ENCODE measurements around the gene ATP10A.
A peak's percentile ranks its signal among the peaks of the same experiment; 100 is the strongest.

Gene ATP10A

DNA sequence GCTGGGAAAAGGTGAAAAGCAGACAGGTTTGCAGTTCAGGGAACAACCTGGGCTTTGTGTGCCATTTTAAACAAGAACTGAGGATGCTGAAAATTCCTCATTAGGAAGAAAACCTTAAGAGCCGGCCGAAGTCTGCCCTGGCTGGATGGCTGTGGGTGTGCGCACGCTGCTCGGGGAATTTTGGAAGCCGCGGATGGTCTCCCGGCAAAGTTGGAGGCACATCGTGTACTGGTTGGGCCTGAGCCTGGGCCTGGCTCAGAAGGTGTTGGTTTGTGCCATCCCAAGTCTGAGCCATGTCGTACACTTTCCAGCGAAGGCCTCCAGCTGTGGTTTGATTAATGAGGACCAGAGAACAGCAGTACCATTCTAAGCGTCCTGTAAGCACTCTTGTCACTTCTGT lies 188.2 kb downstream of the ATP10A start:
- Histone ChIP-seq H3K9ac (ENCODE audit: low read length) (no peak overlapping the region), H3K27ac (ENCODE audit: low read depth, low read length) (peak overlapping the region; percentile 17), H3K36me3 (ENCODE audit: insufficient read depth, low read length) (peaks cover 6% of the 10 kb centered on the region)

DNA sequence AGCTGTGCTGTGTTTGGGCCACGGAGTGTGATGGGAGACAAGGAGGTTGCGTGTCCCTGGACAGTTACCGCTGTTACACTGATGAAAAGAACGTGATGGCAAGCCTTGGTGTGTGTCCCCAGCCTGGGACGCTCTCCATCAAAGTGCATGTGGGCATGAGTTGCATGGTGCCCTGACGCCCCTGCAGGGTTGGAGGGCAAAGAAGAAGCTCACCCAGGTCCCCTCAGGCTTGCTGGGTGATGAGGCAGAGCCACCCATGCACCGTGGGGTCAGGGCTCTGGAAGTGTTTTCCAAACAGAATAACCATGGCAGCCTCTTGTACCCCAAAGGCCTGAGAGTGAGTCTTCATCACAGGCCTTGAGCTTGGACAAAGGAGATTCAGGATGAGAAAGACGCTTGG lies 189.2 kb downstream of the ATP10A start:
- Histone ChIP-seq H3K27me3 (ENCODE audit: control insufficient read depth in 1 of 2, insufficient read depth in 2 of 2, low read length in 2 of 2) (no peaks in the 10 kb centered on the region), H3K4me3 (ENCODE audit: low read depth in 1 of 2, low read length in 2 of 2) (no peak overlapping the region), H3K36me3 (ENCODE audit: insufficient read depth, low read length) (no peaks in the 10 kb centered on the region), H3K4me1 (ENCODE audit: insufficient read depth, low read length) (peaks cover 35% of the 10 kb centered on the region), H3K9me3 (ENCODE audit: low read length) (no peaks in the 10 kb centered on the region), H3K27ac (ENCODE audit: low read depth, low read length) (no peak overlapping the region), H3K9ac (ENCODE audit: low read length) (no peak overlapping the region)

More for the DNA sequence above, 188.2 kb downstream of the ATP10A start:
- H3K9me3 ChIP-seq (ENCODE audit: low read length), result no peaks in the 10 kb centered on the region
- peaks cover 25% of the 10 kb centered on the region for H3K4me1 ChIP-seq (ENCODE audit: insufficient read depth, low read length)
- H3K4me3 ChIP-seq (ENCODE audit: low read depth in 1 of 2, low read length in 2 of 2), result no peak overlapping the region
- H3K27me3 ChIP-seq (ENCODE audit: control insufficient read depth in 1 of 2, insufficient read depth in 2 of 2, low read length in 2 of 2), result no peaks in the 10 kb centered on the region

GRCh38 chr15:25673351-25673750 lies 189.8 kb downstream of the ATP10A start:
- Histone ChIP-seq H3K9ac (ENCODE audit: low read length) (no peak overlapping the region), H3K36me3 (ENCODE audit: insufficient read depth, low read length) (no peaks in the 10 kb centered on the region), H3K9me3 (ENCODE audit: low read length) (no peaks in the 10 kb centered on the region), H3K27me3 (ENCODE audit: control insufficient read depth in 1 of 2, insufficient read depth in 2 of 2, low read length in 2 of 2) (no peaks in the 10 kb centered on the region), H3K4me1 (ENCODE audit: insufficient read depth, low read length) (peaks cover 35% of the 10 kb centered on the region), H3K4me3 (ENCODE audit: low read depth in 1 of 2, low read length in 2 of 2) (no peak overlapping the region), H3K27ac (ENCODE audit: low read depth, low read length) (no peak overlapping the region)

DNA sequence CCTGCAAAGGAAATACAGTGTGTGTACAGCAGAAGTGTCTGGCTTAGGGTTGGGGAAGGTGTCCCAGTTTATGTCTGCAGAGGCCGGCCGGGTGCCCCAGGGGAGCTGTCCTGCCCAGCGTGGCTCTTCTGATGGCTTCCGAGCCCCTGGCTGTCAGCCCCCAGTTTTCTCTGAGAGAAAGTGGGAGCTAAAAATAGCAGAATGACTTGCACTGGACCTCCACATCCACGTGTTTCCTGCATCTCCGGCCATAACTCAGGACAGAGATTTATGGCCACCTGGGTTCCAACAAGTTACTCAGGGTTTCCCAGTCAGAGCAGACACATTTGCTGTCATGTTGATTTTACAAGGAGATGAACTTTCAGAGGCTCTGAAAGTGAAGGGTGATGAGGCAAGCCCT lies 192.0 kb downstream of the ATP10A start:
- Histone ChIP-seq H3K36me3 (ENCODE audit: insufficient read depth, low read length) (no peaks in the 10 kb centered on the region), H3K4me3 (ENCODE audit: low read depth in 1 of 2, low read length in 2 of 2) (peak overlapping the region in 1 of 2 donors; percentile 55), H3K9me3 (ENCODE audit: low read length) (no peaks in the 10 kb centered on the region), H3K4me1 (ENCODE audit: insufficient read depth, low read length) (peaks cover 35% of the 10 kb centered on the region), H3K27me3 (ENCODE audit: control insufficient read depth in 1 of 2, insufficient read depth in 2 of 2, low read length in 2 of 2) (no peaks in the 10 kb centered on the region), H3K27ac (ENCODE audit: low read depth, low read length) (no peak overlapping the region), H3K9ac (ENCODE audit: low read length) (peak overlapping the region; percentile 13)

DNA sequence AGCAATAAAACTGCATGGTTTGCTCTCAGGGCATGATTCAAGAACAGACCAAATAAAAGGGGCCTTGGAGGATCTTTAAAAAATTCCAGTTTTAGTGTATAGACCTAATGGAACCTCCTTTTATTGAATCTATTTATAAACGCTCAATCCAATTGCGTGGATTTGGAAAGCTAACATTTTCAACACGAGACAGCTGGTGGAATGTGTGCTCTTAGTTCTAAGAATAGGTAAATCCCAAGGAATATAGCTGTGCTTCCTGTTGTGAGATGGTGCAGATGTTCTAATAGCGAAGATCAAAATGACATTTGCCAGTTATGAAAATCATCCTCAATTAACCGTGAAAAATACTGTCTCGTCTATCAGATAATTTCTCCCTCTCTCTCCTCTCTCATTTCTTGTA lies 192.5 kb downstream of the ATP10A start:
- H3K27ac ChIP-seq (ENCODE audit: low read depth, low read length), result no peak overlapping the region
- peaks cover 35% of the 10 kb centered on the region for H3K4me1 ChIP-seq (ENCODE audit: insufficient read depth, low read length)
- H3K4me3 ChIP-seq (ENCODE audit: low read depth in 1 of 2, low read length in 2 of 2), result peak overlapping the region in 1 of 2 donors; percentile 55
- no peaks in the 10 kb centered on the region for H3K36me3 ChIP-seq (ENCODE audit: insufficient read depth, low read length)
- H3K9me3 ChIP-seq (ENCODE audit: low read length), result no peaks in the 10 kb centered on the region
- peak overlapping the region; percentile 13 for H3K9ac ChIP-seq (ENCODE audit: low read length)
- no peaks in the 10 kb centered on the region for H3K27me3 ChIP-seq (ENCODE audit: control insufficient read depth in 1 of 2, insufficient read depth in 2 of 2, low read length in 2 of 2)

DNA sequence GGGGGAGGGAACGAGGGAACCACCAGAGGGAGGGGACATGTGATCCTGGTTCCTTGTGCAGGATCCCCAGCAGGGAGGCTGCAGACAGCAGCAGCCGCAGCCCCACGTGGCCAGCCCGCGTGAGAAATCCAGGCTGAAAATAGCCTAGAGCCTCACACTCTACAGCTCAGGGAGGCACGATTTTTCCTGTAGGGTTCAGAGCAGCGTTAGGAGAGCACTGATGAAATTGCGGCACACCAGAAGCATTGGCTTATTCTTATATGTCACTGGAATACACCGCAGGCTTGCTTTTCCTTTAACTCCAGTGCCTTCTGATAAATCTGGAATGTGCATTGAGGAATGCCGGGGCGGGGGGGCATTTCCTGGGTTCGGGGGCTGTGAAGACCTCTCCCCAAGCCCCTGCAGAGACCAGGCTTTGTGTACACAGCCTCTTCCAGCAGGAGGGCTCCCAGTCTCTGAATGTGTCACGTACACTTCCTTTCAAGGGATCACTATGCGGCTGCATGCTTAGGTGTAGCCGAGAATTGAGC lies 193.0 kb downstream of the ATP10A start:
- Histone ChIP-seq H3K4me3 (ENCODE audit: low read depth in 1 of 2, low read length in 2 of 2) (peak overlapping the region in 1 of 2 donors; percentile 55), H3K4me1 (ENCODE audit: insufficient read depth, low read length) (peaks cover 35% of the 10 kb centered on the region), H3K9me3 (ENCODE audit: low read length) (no peaks in the 10 kb centered on the region), H3K27me3 (ENCODE audit: control insufficient read depth in 1 of 2, insufficient read depth in 2 of 2, low read length in 2 of 2) (no peaks in the 10 kb centered on the region), H3K9ac (ENCODE audit: low read length) (peak overlapping the region; percentile 13), H3K36me3 (ENCODE audit: insufficient read depth, low read length) (no peaks in the 10 kb centered on the region), H3K27ac (ENCODE audit: low read depth, low read length) (no peak overlapping the region)

- Histone ChIP-seq H3K27me3 (ENCODE audit: control insufficient read depth in 1 of 2, insufficient read depth in 2 of 2, low read length in 2 of 2) (no peaks in the 10 kb centered on the region), H3K9ac (ENCODE audit: low read length) (no peak overlapping the region), H3K9me3 (ENCODE audit: low read length) (no peaks in the 10 kb centered on the region), H3K4me1 (ENCODE audit: insufficient read depth, low read length) (peaks cover 35% of the 10 kb centered on the region), H3K4me3 (ENCODE audit: low read depth in 1 of 2, low read length in 2 of 2) (no peak overlapping the region), H3K27ac (ENCODE audit: low read depth, low read length) (no peak overlapping the region), H3K36me3 (ENCODE audit: insufficient read depth, low read length) (no peaks in the 10 kb centered on the region)
These were observed 194.2 kb downstream of the ATP10A start for GRCh38 chr15:25668901-25669300.

DNA sequence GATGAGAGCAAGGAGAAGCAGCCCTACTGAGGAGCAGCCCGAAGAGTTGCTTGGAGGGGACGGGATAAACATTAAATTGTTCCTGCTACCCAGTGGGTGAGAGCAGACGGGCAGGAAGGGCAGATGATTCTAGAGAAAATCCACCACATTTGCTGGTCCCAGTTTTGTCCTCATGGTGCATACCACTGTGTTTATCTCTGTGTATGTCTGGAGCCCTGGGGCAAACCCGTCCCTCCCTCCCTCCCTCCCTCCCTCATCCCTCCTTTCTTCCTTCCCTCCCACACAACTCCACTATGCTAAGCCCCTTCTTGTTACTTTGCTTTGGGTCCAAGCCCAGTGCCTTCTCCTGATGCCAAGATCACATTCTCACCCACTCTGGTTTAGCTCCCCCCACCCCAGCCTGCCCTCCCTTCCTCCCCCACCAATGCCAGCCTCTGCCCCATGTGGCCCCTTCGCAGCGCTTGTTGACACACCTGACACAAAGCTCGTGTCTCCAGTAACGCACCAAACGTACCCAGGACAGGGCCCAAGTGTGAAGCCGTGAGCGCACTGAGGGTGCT lies 194.8 kb downstream of the ATP10A start:
- H3K9ac ChIP-seq (ENCODE audit: low read length), result no peak overlapping the region
- no peak overlapping the region for H3K27ac ChIP-seq (ENCODE audit: low read depth, low read length)
- H3K9me3 ChIP-seq (ENCODE audit: low read length), result no peaks in the 10 kb centered on the region
- H3K4me1 ChIP-seq (ENCODE audit: insufficient read depth, low read length), result peaks cover 35% of the 10 kb centered on the region
- no peak overlapping the region for H3K4me3 ChIP-seq (ENCODE audit: low read depth in 1 of 2, low read length in 2 of 2)
- no peaks in the 10 kb centered on the region for H3K27me3 ChIP-seq (ENCODE audit: control insufficient read depth in 1 of 2, insufficient read depth in 2 of 2, low read length in 2 of 2)
- H3K36me3 ChIP-seq (ENCODE audit: insufficient read depth, low read length), result no peaks in the 10 kb centered on the region

DNA sequence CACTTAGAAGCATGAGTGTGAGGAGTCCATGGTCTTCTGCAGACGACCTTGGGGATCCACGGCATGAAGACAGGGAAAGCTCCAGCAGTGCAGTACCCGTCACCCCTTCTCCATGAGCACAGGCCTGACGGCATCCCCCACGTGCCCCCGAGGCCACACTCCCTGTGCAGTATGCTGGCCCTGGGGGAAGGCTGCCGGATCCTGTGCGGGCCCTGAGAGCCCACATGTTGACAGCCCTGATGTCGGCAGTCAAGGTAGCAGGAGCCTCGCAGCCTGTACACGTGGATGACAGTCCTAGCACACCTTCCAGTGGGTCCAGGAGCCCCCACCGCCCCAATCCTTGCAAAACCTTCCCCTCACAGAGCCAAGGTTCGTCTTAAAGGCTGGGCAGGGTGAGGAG lies 195.3 kb downstream of the ATP10A start:
- Histone ChIP-seq H3K9me3 (ENCODE audit: low read length) (no peaks in the 10 kb centered on the region), H3K36me3 (ENCODE audit: insufficient read depth, low read length) (no peaks in the 10 kb centered on the region), H3K4me3 (ENCODE audit: low read depth in 1 of 2, low read length in 2 of 2) (no peak overlapping the region), H3K9ac (ENCODE audit: low read length) (no peak overlapping the region), H3K27me3 (ENCODE audit: control insufficient read depth in 1 of 2, insufficient read depth in 2 of 2, low read length in 2 of 2) (no peaks in the 10 kb centered on the region), H3K4me1 (ENCODE audit: insufficient read depth, low read length) (peaks cover 35% of the 10 kb centered on the region), H3K27ac (ENCODE audit: low read depth, low read length) (no peak overlapping the region)

DNA sequence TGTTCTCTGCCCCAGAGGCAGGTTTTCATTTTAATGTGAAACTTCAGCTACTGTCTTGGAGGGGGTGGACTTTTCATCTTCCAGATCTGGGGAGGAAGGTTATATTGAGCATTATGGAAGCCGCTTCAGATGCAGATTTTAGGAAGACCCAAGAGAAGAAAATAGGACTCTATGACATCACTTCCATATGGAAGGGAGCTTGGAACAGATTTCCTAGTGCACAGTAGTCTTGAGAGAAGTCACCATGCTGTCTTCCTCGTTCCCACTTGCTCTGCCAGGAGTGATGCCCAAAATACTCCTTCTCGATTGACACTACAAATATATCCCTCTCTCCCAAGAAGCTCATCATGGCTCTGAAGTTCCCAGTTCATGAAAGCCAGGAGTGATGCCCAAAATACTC lies 197.2 kb downstream of the ATP10A start:
- no peaks in the 10 kb centered on the region for H3K9me3 ChIP-seq (ENCODE audit: low read length)

GRCh38 chr15:25664761-25665160 lies 198.4 kb downstream of the ATP10A start:
- Histone ChIP-seq H3K27me3 (ENCODE audit: control insufficient read depth in 1 of 2, insufficient read depth in 2 of 2, low read length in 2 of 2) (no peaks in the 10 kb centered on the region), H3K4me1 (ENCODE audit: insufficient read depth, low read length) (peaks cover 8% of the 10 kb centered on the region), H3K9ac (ENCODE audit: low read length) (no peak overlapping the region), H3K4me3 (ENCODE audit: low read depth in 1 of 2, low read length in 2 of 2) (no peak overlapping the region), H3K36me3 (ENCODE audit: insufficient read depth, low read length) (no peaks in the 10 kb centered on the region), H3K9me3 (ENCODE audit: low read length) (no peaks in the 10 kb centered on the region), H3K27ac (ENCODE audit: low read depth, low read length) (no peak overlapping the region)

More for the DNA sequence above, 197.2 kb downstream of the ATP10A start:
- H3K27me3 ChIP-seq (ENCODE audit: control insufficient read depth in 1 of 2, insufficient read depth in 2 of 2, low read length in 2 of 2), result no peaks in the 10 kb centered on the region
- no peak overlapping the region for H3K9ac ChIP-seq (ENCODE audit: low read length)
- peaks cover 20% of the 10 kb centered on the region for H3K4me1 ChIP-seq (ENCODE audit: insufficient read depth, low read length)
- no peaks in the 10 kb centered on the region for H3K36me3 ChIP-seq (ENCODE audit: insufficient read depth, low read length)
- no peak overlapping the region for H3K27ac ChIP-seq (ENCODE audit: low read depth, low read length)
- no peak overlapping the region for H3K4me3 ChIP-seq (ENCODE audit: low read depth in 1 of 2, low read length in 2 of 2)

DNA sequence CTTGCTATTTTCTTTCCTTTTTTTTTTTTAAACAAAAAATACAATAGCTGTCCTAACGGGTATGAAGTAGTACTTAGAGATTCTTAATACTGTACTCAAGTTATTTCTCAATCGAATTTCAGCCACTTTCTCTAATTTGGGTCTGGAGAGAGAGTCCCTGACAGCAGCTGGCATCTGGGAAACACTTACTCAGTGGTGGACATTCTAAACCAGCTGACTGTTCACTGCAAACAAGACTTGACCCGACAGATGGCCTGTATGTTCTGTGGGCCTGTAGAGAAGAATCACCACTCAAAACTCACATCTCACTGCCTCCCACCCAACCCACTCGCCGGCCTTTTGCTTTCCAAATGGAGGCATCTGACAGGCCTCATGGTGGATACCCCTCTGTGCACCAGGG lies 199.6 kb downstream of the ATP10A start:
- Histone ChIP-seq H3K9me3 (ENCODE audit: low read length) (no peaks in the 10 kb centered on the region), H3K4me1 (ENCODE audit: insufficient read depth, low read length) (no peaks in the 10 kb centered on the region), H3K4me3 (ENCODE audit: low read depth in 1 of 2, low read length in 2 of 2) (no peak overlapping the region), H3K27ac (ENCODE audit: low read depth, low read length) (no peak overlapping the region), H3K36me3 (ENCODE audit: insufficient read depth, low read length) (no peaks in the 10 kb centered on the region), H3K27me3 (ENCODE audit: control insufficient read depth in 1 of 2, insufficient read depth in 2 of 2, low read length in 2 of 2) (no peaks in the 10 kb centered on the region), H3K9ac (ENCODE audit: low read length) (no peak overlapping the region)

Measured in muscle layer of colon (tissue), 2 donors.